HG02884 (cell line): ENCODE measurements around the gene OBSCN.

Experiments
- ATAC-seq: cut with Tn5 transposase; IDR thresholded peaks from one replicate; pipeline ENCODE4 v1.9.1; 2021; ENCODE audit warnings: mild to moderate bottlenecking, moderate library complexity; ENCODE audit not compliant: unreplicated experiment

Gene OBSCN

DNA sequence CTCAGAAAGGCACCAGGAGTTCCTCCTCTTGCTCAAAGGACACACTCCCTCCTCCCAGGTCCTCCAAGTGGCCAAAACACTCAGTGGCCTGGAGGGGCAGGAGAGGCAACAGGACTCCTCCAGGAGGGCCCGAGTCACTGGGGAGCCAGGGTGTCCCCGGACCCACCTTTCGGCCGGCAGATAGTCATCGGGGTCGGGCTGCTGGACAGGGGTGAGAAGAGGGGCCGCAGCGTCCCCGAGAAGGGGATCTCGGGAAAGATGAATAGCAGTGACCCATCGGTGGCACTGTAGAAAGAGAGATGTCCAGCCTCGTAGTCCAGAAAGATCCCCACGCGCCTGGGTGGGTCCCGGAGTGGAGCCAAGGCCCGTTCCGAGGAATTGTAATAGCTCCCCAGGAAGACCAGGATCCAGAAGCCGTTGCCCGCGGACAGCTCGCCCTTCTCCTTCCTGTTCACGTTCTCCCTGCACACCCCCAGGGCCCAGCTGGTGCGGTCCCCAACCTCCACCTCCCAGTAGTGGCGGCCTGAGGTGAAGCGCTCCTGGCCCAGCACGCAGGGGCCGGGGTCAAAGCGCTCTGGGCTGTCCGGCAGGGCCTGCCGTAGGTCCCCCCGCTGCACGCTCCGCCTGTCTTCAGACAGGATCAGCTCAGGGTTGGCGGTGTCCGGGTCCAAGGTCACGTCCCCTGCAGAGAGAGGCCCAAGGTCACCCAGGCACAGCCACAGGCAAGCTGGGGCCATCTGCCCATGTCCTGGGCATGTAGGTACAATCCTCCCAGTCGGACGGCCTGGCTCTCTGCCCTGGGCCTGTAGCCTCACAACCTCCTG, 186.9 kb downstream of the OBSCN start:
- no peak for ATAC-seq

- no peak for ATAC-seq
Measured at GRCh38 chr1:228396770-228397662, 189.2 kb downstream of the OBSCN start.

DNA sequence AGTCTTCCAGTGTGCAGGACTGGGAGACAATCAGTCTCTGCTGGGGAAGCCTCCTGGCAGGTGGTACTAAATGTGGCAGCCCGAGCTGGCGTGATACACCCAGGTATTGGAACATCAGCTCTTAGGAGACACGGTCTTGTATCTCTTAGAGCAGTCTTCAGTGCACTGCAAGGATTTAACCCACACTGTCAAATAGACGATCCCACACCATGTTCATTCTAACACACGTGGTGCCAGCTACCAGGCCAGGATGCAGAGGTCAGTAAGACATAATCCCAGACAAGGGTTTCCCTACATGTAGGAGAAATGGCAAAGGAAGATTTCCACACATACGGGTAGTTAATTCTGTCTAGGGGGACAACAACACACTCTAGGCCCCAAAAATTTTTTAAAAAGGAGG, 190.1 kb downstream of the OBSCN start:
- ATAC-seq = no peak

DNA sequence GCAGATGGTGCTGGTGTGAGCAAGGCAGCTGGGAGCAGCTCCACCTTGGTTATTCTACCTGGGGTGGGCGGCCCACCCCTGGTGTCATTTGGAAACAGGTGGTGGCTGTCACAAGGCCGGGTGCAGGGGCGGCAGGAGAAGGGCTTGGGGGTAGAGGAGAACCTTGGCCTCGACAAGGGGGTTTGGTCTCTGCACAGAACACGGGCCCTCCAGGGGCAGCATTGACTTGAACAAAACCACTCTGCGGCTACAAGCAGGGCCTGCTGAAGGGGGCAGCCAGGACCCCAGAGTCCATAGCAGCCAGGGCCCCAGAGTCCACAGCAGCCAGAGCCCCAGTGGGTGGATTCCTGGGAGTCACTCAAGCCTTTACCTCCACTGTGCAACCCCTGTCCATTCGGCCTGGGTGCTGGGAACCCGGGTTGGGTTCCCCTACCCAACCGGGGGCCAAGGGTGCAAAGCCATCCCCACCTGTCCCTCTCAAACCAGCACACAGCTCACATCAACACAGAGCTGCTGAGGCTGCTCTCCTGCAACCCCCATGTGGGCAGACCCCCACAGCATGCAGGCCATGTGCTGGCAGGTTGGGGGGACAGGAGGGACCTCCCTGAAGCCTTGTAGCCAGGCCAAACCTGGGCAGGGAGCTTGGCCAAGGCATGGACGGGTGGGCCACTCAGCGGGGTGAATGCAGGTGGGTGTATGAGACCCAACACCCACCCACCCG, 191.1 kb downstream of the OBSCN start:
- ATAC-seq = no peak

DNA sequence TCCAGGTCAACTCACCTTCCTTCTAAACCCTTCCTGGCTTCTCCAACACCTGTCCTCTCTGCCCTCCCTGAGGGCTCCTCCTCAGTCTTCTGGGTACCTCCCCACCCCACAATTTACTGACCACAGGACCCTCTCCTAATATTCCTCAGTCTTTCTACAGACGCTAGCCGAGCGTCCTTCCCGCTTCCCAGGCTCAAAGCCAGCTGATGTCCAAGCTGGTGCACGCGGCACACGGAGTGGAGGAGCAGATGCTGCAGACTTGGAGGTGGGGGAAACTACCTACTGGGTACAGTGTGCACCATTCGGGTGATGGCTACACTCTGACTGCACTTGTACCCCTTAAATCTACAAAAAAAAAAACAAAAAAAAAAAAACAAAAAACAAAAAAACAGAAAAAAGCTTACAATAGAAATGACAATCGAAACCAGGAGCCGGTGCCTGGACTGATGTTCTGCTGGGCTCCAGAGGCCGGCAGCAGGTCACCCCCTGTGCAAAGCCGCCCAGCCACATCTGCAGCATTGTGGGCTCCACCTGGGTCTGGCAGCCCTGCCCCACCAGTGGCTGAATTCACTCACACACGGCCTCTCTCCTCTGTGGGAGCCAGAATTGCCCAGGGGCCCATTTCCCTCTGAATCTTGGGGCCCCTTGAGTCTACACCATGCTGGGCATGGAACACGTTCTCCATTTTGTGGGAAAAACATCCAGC, 191.8 kb downstream of the OBSCN start:
- ATAC-seq = no peak

DNA sequence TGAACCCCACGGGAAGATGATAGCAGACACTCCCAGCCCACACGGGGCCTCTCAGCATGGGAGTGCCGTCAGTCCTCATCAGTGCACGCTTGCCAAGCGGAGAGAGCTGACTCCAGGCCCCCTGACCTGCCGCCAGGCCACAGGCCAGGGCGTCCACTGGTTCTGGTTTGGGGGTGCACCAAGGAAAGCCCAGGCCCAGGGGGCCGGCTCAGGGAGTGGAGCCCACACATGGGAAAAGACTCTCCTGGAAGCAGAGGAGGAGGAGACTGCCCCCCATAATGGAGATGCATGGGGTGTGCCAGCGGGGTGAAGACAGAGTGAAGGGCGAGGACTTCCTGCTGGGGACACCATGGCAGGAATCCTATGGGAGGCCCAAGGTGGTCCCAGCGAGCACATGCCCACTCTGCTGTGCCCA, 192.4 kb downstream of the OBSCN start:
- no peak for ATAC-seq

DNA sequence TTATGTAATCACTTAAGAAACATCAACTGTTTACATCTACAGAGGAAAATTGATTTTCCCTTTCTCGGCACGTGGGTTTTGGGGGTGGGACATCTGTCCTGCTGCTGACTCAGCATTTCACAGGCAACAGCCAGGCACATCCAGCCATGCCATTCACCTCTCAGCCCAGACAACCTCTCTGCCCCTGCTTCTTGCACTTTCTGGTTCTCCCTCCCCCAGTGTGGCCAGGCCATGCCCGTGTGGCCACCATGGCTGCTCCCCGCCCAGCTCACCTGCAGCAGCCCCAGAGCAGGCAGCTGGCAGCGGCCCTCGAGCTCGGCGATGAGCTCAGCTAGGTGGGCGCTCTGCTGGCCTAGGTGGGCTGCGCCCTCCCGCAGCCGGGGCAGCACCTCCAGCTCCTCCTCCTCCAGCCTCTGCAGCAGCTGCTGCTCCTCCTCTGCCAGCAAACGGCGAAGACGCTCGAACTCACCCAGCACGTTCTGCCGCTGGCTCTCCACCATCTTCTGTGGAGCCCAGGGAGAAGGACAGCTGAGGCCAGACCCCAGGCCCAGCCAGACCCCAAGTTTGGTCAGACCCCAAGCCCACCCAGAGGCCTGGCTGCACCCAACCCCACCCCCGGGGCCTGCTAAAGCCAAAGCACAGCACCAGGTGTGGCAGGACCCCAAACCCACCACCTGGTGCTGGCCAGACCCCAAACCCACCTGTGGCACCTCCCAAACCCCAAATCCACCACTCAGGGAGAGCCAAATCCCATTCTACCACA, 193.0 kb downstream of the OBSCN start:
- no peak for ATAC-seq

DNA sequence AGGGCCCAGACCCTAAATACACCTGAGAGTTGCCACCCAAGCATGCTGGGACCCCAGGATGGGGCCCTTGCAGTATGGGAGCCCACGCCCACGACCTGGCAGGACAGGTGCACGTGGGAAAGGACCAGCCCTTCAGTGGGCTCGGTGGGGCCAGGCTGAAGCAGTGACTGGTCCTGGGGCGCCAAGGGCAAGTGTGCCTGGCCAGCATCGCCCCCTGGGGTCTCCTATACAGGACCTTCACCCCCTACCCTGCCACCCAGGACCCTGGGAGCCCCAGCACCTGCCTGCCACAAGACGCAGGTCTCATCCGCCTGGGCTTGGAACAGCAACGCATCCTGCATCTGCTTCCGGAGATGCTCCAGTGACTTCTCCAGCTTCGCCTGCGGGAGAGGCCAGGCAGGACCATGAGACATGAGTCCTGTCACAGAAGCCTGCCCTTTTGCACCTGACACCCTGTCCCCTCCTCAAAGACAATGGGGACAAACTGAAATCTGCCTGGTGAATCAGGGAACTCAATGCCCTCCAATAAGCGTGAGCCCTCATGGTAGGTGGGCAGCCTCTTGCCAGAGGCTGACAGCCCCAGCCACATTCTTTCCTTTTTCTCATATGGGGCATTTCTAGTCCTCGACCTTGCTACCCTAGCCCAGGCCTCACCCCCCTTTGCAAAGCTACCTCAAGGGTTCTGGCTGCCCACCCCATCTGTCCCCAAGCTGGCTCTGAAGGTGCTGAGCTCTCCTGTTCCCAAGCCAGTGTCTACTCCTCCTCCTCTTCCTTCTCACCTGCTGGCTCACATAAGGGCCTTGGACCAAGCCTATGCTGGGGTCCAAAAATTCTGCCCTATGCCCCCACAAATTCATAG, 194.2 kb downstream of the OBSCN start:
- no peak for ATAC-seq

GRCh38 chr1:228402641-228403025, 194.8 kb downstream of the OBSCN start:
- no peak for ATAC-seq

- ATAC-seq = no peak
Measured at GRCh38 chr1:228403231-228403631, 195.4 kb downstream of the OBSCN start.

DNA sequence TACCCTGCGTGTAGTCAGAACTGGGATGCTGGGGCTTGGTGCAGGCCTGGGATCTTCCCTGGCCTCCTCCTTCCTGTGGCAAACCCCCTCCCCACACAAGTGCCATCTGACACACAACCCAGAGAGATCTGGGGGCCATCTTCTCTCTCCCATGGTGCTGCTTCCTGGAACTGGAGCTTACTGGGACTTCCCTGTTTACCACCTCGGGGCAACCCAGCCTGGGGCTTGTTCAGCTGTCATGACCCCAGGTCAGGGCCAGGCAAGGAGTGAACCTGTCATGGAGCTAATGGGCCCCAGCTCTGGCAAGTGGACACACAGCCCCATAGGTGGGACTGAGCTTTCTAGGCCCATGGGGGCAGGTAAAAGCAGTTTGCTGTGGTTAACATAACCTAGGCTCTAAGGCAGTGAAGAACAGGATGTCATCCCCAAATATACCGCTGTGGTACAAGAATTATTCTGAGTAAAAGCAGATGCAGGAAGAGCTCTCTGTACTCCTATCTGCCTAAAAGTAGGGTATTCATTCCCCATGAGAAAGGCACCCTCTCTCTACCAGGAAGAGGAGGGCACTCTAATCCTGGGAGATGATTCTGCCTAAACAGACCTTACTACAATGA, 196.4 kb downstream of the OBSCN start:
- ATAC-seq = no peak

DNA sequence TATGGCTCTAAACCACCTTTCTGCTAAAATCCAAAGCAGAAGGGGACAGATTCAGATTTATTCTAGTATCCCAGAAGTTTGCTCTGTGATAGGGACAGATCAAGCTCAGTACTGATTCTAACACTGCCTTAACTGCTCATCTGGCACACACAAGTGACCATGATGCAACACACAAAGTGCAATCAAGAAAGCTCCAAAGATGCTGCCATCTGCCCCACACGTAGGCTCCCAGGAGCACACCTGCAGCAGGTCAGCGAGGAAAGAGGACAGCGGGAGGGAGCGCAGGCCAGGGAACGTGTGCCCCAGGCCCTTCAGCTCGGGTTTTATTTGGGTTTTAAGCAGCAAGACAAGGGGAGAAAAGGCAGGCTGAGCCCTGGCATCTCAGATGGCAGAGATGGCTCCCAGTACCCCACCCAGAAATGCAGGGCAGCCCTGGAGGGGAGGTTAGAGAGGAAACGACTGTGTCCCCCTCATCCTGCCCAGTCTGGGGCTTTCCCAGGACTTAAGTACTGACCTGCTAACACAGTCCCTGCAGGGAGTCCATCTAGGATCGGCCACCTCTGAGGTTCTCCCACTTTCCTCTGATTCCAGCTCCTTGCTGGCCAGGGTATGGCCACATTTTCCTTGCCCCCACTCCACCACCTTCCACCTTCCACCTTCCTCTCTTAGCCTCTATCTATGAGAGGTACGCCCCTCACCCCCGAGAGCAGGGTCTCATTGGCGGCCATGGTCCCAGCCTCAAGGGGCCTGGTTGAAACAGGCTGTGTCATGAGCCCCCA, 197.5 kb downstream of the OBSCN start:
- ATAC-seq = no peak

DNA sequence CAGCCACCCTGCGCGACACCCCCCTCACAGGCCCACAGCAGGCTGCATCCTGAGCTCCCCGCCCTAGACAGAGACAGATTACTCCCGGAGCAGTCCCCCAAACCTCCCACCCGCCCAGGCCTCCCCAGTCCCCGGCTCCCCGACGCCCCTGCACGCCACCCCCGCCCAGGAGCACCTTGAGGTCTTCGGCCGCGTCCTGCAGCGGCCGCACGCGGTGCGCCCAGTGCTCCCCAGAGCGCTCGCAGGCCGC, 198.1 kb downstream of the OBSCN start:
- peak; percentile 13 for ATAC-seq

DNA sequence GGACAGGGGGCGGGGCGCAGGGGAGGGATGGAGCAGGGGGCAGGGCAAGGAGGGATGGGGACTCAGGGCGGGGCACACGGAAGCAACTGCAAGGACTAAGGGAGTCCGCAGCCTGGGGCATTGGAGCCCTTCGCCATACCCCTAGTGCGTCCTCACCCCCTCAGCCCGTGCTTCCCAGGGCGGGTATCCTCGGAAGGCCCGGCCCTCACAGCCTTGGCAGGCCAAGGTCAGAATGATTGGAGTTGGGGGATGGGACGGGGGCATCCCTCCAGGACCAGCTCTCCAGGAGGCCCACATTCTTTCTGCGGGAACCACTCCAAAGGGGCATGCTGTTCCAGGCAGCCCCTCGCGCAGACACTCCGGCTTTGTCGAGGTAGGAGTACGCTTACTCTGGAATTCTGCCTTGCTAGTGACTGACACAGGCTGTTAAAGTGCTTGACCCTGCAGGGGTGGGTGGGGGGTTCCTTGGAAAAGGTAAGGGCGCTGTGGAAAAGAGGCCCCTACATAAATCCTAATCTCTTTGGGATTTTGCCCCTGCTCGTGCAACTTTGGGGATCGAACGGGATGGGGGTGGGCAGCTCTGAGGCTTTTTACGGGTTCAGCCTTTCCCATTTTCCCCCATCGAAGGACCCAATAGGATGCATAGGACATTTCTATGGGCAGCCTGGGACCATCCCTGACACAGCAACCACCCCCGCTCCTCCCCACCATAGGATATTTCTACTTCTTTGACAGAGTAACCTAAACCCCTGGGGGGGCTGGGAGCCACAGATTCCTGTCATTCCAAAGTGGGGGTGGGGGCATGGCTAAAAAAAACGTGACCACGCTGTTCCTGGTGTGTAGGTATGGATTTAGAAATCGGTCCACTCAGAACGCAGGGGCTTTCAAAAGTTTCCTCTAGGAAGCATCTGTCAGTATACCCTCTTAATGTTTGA, 199.5 kb downstream of the OBSCN start:
- ATAC-seq = no peak

DNA sequence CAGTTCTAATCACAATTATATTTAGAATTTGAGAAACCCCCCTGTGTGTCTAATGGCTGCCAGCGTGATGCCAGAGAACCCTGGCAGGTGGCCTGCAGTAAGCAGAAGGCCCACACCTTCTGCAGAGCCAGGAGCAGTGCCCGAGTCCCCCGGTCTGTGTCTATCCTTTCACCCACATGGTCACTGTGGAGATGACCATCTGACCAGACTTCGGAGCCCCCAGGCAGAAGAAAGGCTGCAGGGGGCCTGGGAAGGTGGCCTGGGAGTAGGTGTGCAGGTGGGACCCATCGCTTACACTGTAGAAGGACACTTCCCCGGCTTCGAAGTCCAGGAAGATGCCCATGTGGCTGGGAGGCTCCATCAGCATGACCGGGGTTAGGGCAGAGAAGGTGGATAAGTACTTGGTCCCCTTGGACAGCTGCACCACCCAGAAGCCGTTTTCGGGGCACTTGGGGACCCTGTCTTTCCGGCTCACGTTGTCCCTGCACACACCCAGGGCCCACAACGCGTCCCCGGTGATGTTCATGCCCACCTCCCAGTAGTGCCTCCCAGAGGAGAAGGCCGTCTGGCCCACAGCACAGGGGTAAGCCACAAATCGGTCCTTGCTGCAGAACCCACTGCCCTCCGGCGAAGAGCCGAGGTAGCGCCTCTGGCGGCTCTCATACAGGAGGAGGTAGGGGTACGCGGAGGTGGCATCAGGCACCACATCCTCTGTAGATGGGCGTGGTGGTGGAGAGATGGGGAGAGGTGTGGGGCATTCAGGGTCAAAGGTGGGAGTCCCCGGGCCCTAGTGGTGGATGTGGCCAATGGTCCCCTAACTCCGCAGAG, 200.4 kb downstream of the OBSCN start:
- no peak for ATAC-seq
